ENCODE measurements around the gene RALGAPA2.

GRCh38 chr20:20525214-20525613, 187.2 kb downstream of the RALGAPA2 start:
- TF ChIP-seq CTCF (IDR thresholded peaks at IDR 0.05) (no peak), POLR2A (IDR thresholded peaks at IDR 0.05) (no peak)

Measured in thyroid gland (tissue), 4 donors.